GM10847 (cell line): ENCODE measurements around the gene SYK.

Source experiments
- POLR2A ChIP-seq: IDR thresholded peaks from 2 replicates; pipeline ENCODE4 v1.6.1; 2011; ENCODE audit not compliant: insufficient read length; ENCODE audit errors: extremely low read depth

SYK gene

GRCh38 chr9:90925581-90926257 lies 124.1 kb downstream of the SYK start:
- TF ChIP-seq POLR2A, result no peak

GRCh38 chr9:90926936-90927335 lies 125.3 kb downstream of the SYK start:
- no peak for TF ChIP-seq POLR2A

- TF ChIP-seq POLR2A, result no peak
Observed at GRCh38 chr9:90927496-90927895, 125.9 kb downstream of the SYK start.

GRCh38 chr9:90929626-90930025 lies 128.0 kb downstream of the SYK start:
- TF ChIP-seq POLR2A, result no peak

GRCh38 chr9:90933468-90933867 lies 131.8 kb downstream of the SYK start:
- TF ChIP-seq POLR2A, result no peak

- no peak for TF ChIP-seq POLR2A
Observed at GRCh38 chr9:90939351-90939750, 137.7 kb downstream of the SYK start.

GRCh38 chr9:90940280-90940679 lies 138.7 kb downstream of the SYK start:
- TF ChIP-seq POLR2A, result no peak

GRCh38 chr9:90941661-90942060 lies 140.0 kb downstream of the SYK start:
- TF ChIP-seq POLR2A, result no peak

GRCh38 chr9:90942555-90942954 lies 140.9 kb downstream of the SYK start:
- no peak for TF ChIP-seq POLR2A

GRCh38 chr9:90943341-90943740 lies 141.7 kb downstream of the SYK start:
- TF ChIP-seq POLR2A, result no peak

- TF ChIP-seq POLR2A, result no peak
Observed at GRCh38 chr9:90945336-90945735, 143.7 kb downstream of the SYK start.

GRCh38 chr9:90946982-90947381 lies 145.4 kb downstream of the SYK start:
- TF ChIP-seq POLR2A, result no peak
